ENCODE results near the gene CNTN1. TPM values are rescaled to one million over a fixed set of nuclear protein-coding genes. Genes with fewer than 3 reads are reported as not detected.

CNTN1 gene
- total and polyA plus RNA-seq, 10 of the 15 experiments (the other 5 are each of a cell fraction or from before 2014, with no cell fraction given), result 0.06 to 0.14 TPM; not detected in 8

GRCh38 chr12:40819436-40820108, 127.3 kb downstream of the CNTN1 start (continued):
- TF ChIP-seq PBX3 (IDR thresholded peaks at IDR 0.05; ENCODE audit: insufficient replicate concordance, low read depth, low read length), result no peak

- FAIRE-seq (no peak), ATAC-seq (no peak), DNase-seq (ENCODE audit: low read depth, low spot score) (no peak)
- BruUV-seq (replicated peaks), result no TSS peak
- 0% methylated on average over 2 of the region's 2 CpGs for WGBS (ENCODE audit: insufficient coverage, insufficient replicate concordance, low lambda C conversion rate, missing lambda C conversion rate)
- Histone ChIP-seq H4K20me1 (ENCODE audit: control insufficient read depth, insufficient read depth) (no peaks in the 10 kb centered on the region), H3K4me2 (ENCODE audit: control insufficient read depth, insufficient read depth) (no peak overlapping the region), H3K9me3 (replicated peaks; ENCODE audit: control insufficient read depth, insufficient read depth, low read length) (no peaks in the 10 kb centered on the region), H3K79me2 (ENCODE audit: control insufficient read depth, insufficient read depth, low read length) (no peaks in the 10 kb centered on the region), H2AFZ (ENCODE audit: control insufficient read depth, low read depth, low read length) (no peak overlapping the region), H3K36me3 (ENCODE audit: control insufficient read depth in 2 of 2, insufficient read depth in 2 of 2, low read length in 1 of 2) (no peaks in the 10 kb centered on the region), H3K4me3 (no peak overlapping the region), H3K27me3 (replicated peaks in 1 of 2; ENCODE audit: control insufficient read depth in 2 of 2, insufficient read depth in 2 of 2, low read length in 1 of 2) (no peaks in the 10 kb centered on the region), H3K27ac (ENCODE audit: control insufficient read depth, insufficient read depth) (no peak overlapping the region), H3K4me1 (ENCODE audit: control insufficient read depth, insufficient read depth, low read length) (no peaks in the 10 kb centered on the region), H3K9ac (ENCODE audit: control insufficient read depth, insufficient read depth, low read length) (no peak overlapping the region)
- RAD21 ChIA-PET (ENCODE audit: unreplicated experiment), result no interaction called here
- CTCF ChIA-PET, result interaction anchor here (1.9 kb wide), 1 partner anchor 12 kb away, joined by 6 read pairs; no protein-coding TSS in a partner anchor
- intact Hi-C loops (cut with micrococcal nuclease; ENCODE audit: unreplicated experiment) (no loop called here), in situ Hi-C loops (cut with MboI) (no loop called here)
- POLR2A ChIA-PET, result no interaction called here
- SMC1A ChIA-PET (ENCODE audit: uncharacterized antibody, unreplicated experiment), result interaction anchor here (1.2 kb wide), 1 partner anchor 392 kb away, joined by 3 read pairs; no protein-coding TSS in a partner anchor
- no peak for TF ChIP-seq MEF2B (IDR thresholded peaks at IDR 0.05; ENCODE audit: partially characterized antibody, poor library complexity, severe bottlenecking)
- TF ChIP-seq CREB1 (IDR thresholded peaks at IDR 0.05; ENCODE audit: low read depth), result no peak
- no peak for TF ChIP-seq CTCF (IDR thresholded peaks at IDR 0.05 in 2 of 3, conservative IDR thresholded peaks at IDR 0.05 in 1 of 3; ENCODE audit: control insufficient read depth in 2 of 3, extremely low read depth in 1 of 3, insufficient read depth in 1 of 3, low read depth in 3 of 3, low read length in 3 of 3)
- no peak for TF ChIP-seq RELA (IDR thresholded peaks at IDR 0.05; ENCODE audit: borderline replicate concordance, partially characterized antibody)
- TF ChIP-seq ZNF384 (IDR thresholded peaks at IDR 0.05; ENCODE audit: borderline replicate concordance, low read depth, low read length), result no peak
- TF ChIP-seq SUPT20H (IDR thresholded peaks at IDR 0.05; ENCODE audit: borderline replicate concordance, control insufficient read depth, low read depth, low read length), result no peak
- no peak for TF ChIP-seq BHLHE40 (IDR thresholded peaks at IDR 0.05; ENCODE audit: borderline replicate concordance in 1 of 2, low read depth in 2 of 2, low read length in 1 of 2)
- no peak for TF ChIP-seq TAF1 (IDR thresholded peaks at IDR 0.05; ENCODE audit: borderline replicate concordance, low read depth, low read length)
- no peak for TF ChIP-seq RUNX3 (IDR thresholded peaks at IDR 0.05; ENCODE audit: low read length)
- TF ChIP-seq ZNF217 (IDR thresholded peaks at IDR 0.05), result no peak
- TF ChIP-seq FOXM1 (IDR thresholded peaks at IDR 0.05; ENCODE audit: low read depth, low read length), result no peak
- TF ChIP-seq ZNF207 (IDR thresholded peaks at IDR 0.05; ENCODE audit: borderline replicate concordance), result no peak
- TF ChIP-seq KAT2A (conservative IDR thresholded peaks at IDR 0.05; ENCODE audit: control insufficient read depth, low read depth, low read length), result no peak
- TF ChIP-seq SMAD1 (IDR thresholded peaks at IDR 0.05; ENCODE audit: low read depth, partially characterized antibody), result no peak
- no peak for TF ChIP-seq ELK1 (IDR thresholded peaks at IDR 0.05; ENCODE audit: low read depth, low read length)
- TF ChIP-seq YY1 (IDR thresholded peaks at IDR 0.05; ENCODE audit: low read depth, low read length), result no peak
- TF ChIP-seq HCFC1 (IDR thresholded peaks at IDR 0.05; ENCODE audit: low read length), result no peak
These were observed 128.7 kb downstream of the CNTN1 start for GRCh38 chr12:40820794-40821484.
